AG08395 (cell line): Measurements from ENCODE around the gene RYK.

Experiments used
- DNase-seq: peaks from one replicate; pipeline ENCODE4 v3.0.0; 2012; ENCODE audit warnings: mixed read lengths, low spot score

The RYK gene

GRCh38 chr3:134149286-134149685 lies 101.4 kb downstream of the RYK start:
- DNase-seq, result no peak

- DNase-seq, result peak; percentile 17
These were observed 102.1 kb downstream of the RYK start for GRCh38 chr3:134148534-134148933.

- no peak for DNase-seq
These were observed 103.2 kb downstream of the RYK start for GRCh38 chr3:134147411-134147810.

- no peak for DNase-seq
These were observed 104.0 kb downstream of the RYK start for GRCh38 chr3:134146666-134147065.

GRCh38 chr3:134145183-134145582 lies 105.5 kb downstream of the RYK start:
- DNase-seq, result no peak

- no peak for DNase-seq
These were observed 106.0 kb downstream of the RYK start for GRCh38 chr3:134144694-134145093.

- DNase-seq, result no peak
These were observed 106.7 kb downstream of the RYK start for GRCh38 chr3:134143828-134144401.

GRCh38 chr3:134136604-134137003 lies 114.1 kb downstream of the RYK start:
- DNase-seq, result no peak

GRCh38 chr3:134134698-134135415 lies 115.8 kb downstream of the RYK start:
- DNase-seq, result no peak

- no peak for DNase-seq
These were observed 116.4 kb downstream of the RYK start for GRCh38 chr3:134134240-134134639.

GRCh38 chr3:134132961-134133360 lies 117.7 kb downstream of the RYK start:
- DNase-seq, result no peak

- DNase-seq, result no peak
These were observed 124.5 kb downstream of the RYK start for GRCh38 chr3:134126153-134126552.

GRCh38 chr3:134114726-134115125 lies 135.9 kb downstream of the RYK start:
- no peak for DNase-seq

GRCh38 chr3:134111616-134112015 lies 139.0 kb downstream of the RYK start:
- no peak for DNase-seq

- no peak for DNase-seq
These were observed 139.7 kb downstream of the RYK start for GRCh38 chr3:134110963-134111362.
